H1 (cell line): Measurements from ENCODE around the gene DPYSL4. TPM values are rescaled to one million over a fixed set of nuclear protein-coding genes. Genes with fewer than 3 reads are reported as not detected.

Experiments used
- CTCF ChIA-PET: fragments of 300-600 bp; sonication (Branson Sonifier 250); formaldehyde crosslinking; loops from one replicate; lab custom pipeline; 2021; ENCODE audit not compliant: partially characterized antibody; lab: Charles Lee
- POLR2A ChIA-PET: fragments of 300-600 bp; sonication (Branson Sonifier 250); formaldehyde crosslinking; loops from one replicate; lab custom pipeline; 2021; ENCODE audit warnings: inconsistent platforms; ENCODE audit not compliant: partially characterized antibody; lab: Charles Lee
- DNase-seq, 2 experiments: peaks; one replicate each; pipeline versions ENCODE4 v3.0.0 to v3.0.0-alpha.2; 2010 to 2022; ENCODE audit warnings: low spot score in 2 of 2, low read depth in 1 of 2, mixed read lengths in 1 of 2
- FAIRE-seq: peaks from 2 replicates; lab custom pipeline; 2011; peaks lifted over from hg19 to GRCh38; lab: Jason Lieb, UNC
- H2AFZ ChIP-seq: 2 replicates; pipeline ENCODE4 v1.8.1; 2012; ENCODE audit warnings: low read length, inconsistent platforms
- H2AK5ac ChIP-seq: 2 replicates; pipeline ENCODE4 v1.6.1; 2013; ENCODE audit warnings: low read depth, low read length
- H2BK120ac ChIP-seq: replicated peaks from 2 replicates; pipeline ENCODE3; 2013; ENCODE audit warnings: low read depth, low read length, inconsistent platforms
- H2BK12ac ChIP-seq: 2 replicates; pipeline ENCODE4 v1.6.1; 2013; ENCODE audit warnings: low read depth, low read length
- H2BK15ac ChIP-seq: 2 replicates; pipeline ENCODE4 v1.6.1; 2013; ENCODE audit warnings: low read length
- H2BK20ac ChIP-seq: 2 replicates; pipeline ENCODE4 v1.6.1; 2013; ENCODE audit warnings: low read length
- H2BK5ac ChIP-seq: 2 replicates; pipeline ENCODE4 v1.6.1; 2013; ENCODE audit warnings: low read depth, low read length
- H3K14ac ChIP-seq: 2 replicates; pipeline ENCODE4 v1.6.1; 2013; ENCODE audit warnings: inconsistent platforms; ENCODE audit not compliant: insufficient read length
- H3K18ac ChIP-seq: 2 replicates; pipeline ENCODE4 v1.6.1; 2013; ENCODE audit warnings: low read length; ENCODE audit errors: extremely low read depth
- H3K23ac ChIP-seq: 2 replicates; pipeline ENCODE4 v1.6.1; 2013; ENCODE audit warnings: inconsistent platforms; ENCODE audit not compliant: insufficient read length
- H3K23me2 ChIP-seq: 2 replicates; pipeline ENCODE4 v1.6.1; 2013; ENCODE audit warnings: low read depth, low read length
- H3K27ac ChIP-seq: 2 replicates; pipeline ENCODE4 v1.6.1; 2011; ENCODE audit warnings: low read depth, low read length, inconsistent platforms
- H3K27me3 ChIP-seq, 4 experiments: replicated peaks in 1 of 4; 1 replicate in 1 of 4; 2 replicates in 3 of 4; pipeline versions ENCODE4 v1.6.1 to v1.8.1; 2011 to 2013; ENCODE audit warnings: low read length in 3 of 4, mild to moderate bottlenecking in 3 of 4, inconsistent platforms in 2 of 4, mixed read lengths in 2 of 4, moderate library complexity in 1 of 4; ENCODE audit not compliant: control insufficient read depth in 3 of 4, insufficient read depth in 3 of 4; ENCODE audit errors: extremely low read depth in 1 of 4
- H3K36me3 ChIP-seq, 4 experiments: 2 replicates each; pipeline versions ENCODE4 v1.6.1 to v1.8.1; 2011 to 2013; ENCODE audit warnings: mild to moderate bottlenecking in 4 of 4, low read length in 3 of 4, moderate library complexity in 2 of 4, control low read depth in 1 of 4, inconsistent platforms in 1 of 4; ENCODE audit not compliant: insufficient read depth in 4 of 4, control insufficient read depth in 2 of 4
- H3K4ac ChIP-seq: replicated peaks from 2 replicates; pipeline ENCODE3; 2013; ENCODE audit warnings: low read length, low read depth, mixed read lengths, inconsistent platforms; ENCODE audit not compliant: insufficient read length
- H3K4me1 ChIP-seq, 4 experiments: replicated peaks in 1 of 4; 1 replicate in 1 of 4; 2 replicates in 3 of 4; pipeline versions ENCODE4 v1.6.1 to v1.8.1; 2011 to 2013; ENCODE audit warnings: low read length in 3 of 4, inconsistent platforms in 2 of 4, mixed read lengths in 1 of 4; ENCODE audit not compliant: insufficient read depth in 4 of 4, control insufficient read depth in 3 of 4
- H3K4me2 ChIP-seq, 2 experiments: 2 replicates each; pipeline versions ENCODE4 v1.6.1 to v1.8.1; 2011 to 2013; ENCODE audit warnings: low read depth in 2 of 2, low read length in 2 of 2, control low read depth in 1 of 2, inconsistent platforms in 1 of 2, mild to moderate bottlenecking in 1 of 2; ENCODE audit not compliant: insufficient read depth in 1 of 2
- H3K4me3 ChIP-seq, 4 experiments: fragments of 200-600, 300-600 bp in 1 of 4; sonication (generic), shearing (Covaris generic), sonication (Bioruptor Twin) in 1 of 4; 2 replicates each; pipeline versions ENCODE4 v1.5.1 to v1.8.1; 2011 to 2016; ENCODE audit warnings: low read length in 4 of 4, low read depth in 3 of 4, control low read depth in 2 of 4, inconsistent platforms in 2 of 4, mild to moderate bottlenecking in 2 of 4, mixed read lengths in 1 of 4, moderate library complexity in 1 of 4; ENCODE audit not compliant: insufficient read depth in 2 of 4; ENCODE audit errors: extremely low read depth in 1 of 4
- H3K56ac ChIP-seq: replicated peaks from 2 replicates; pipeline ENCODE3; 2013; ENCODE audit warnings: low read depth, mild to moderate bottlenecking, mixed read lengths, low read length, inconsistent platforms; ENCODE audit not compliant: insufficient read length
- H3K79me1 ChIP-seq: 2 replicates; pipeline ENCODE4 v1.6.1; 2013; ENCODE audit warnings: low read depth, low read length, control low read depth
- H3K79me2 ChIP-seq, 2 experiments: 2 replicates each; pipeline versions ENCODE4 v1.6.1 to v1.8.1; 2012 to 2013; ENCODE audit warnings: low read length in 2 of 2, mild to moderate bottlenecking in 2 of 2, inconsistent platforms in 1 of 2; ENCODE audit not compliant: insufficient read depth in 2 of 2, control insufficient read depth in 1 of 2
- H3K9ac ChIP-seq, 4 experiments: replicated peaks in 1 of 4; 1 replicate in 1 of 4; 2 replicates in 3 of 4; pipeline versions ENCODE4 v1.6.1 to v1.8.1; 2011 to 2013; ENCODE audit warnings: low read depth in 3 of 4, low read length in 3 of 4, control low read depth in 2 of 4, mild to moderate bottlenecking in 2 of 4, moderate library complexity in 2 of 4, inconsistent platforms in 1 of 4; ENCODE audit errors: extremely low read depth in 1 of 4
- H3K9me3 ChIP-seq, 2 experiments: 2 replicates each; pipeline versions ENCODE4 v1.6.1 to v1.8.1; 2012 to 2013; ENCODE audit warnings: mild to moderate bottlenecking in 2 of 2, moderate library complexity in 2 of 2, control low read depth in 1 of 2, inconsistent platforms in 1 of 2, low read depth in 1 of 2, low read length in 1 of 2, mixed read lengths in 1 of 2; ENCODE audit not compliant: insufficient read depth in 2 of 2
- H4K20me1 ChIP-seq, 2 experiments: replicated peaks in 1 of 2; 2 replicates each; pipeline versions ENCODE3 to v1.8.1; 2011 to 2013; ENCODE audit warnings: inconsistent platforms in 2 of 2, low read length in 2 of 2, mild to moderate bottlenecking in 1 of 2; ENCODE audit not compliant: insufficient read depth in 2 of 2, control insufficient read depth in 1 of 2
- H4K5ac ChIP-seq: 2 replicates; pipeline ENCODE4 v1.6.1; 2013; ENCODE audit warnings: low read length, low read depth, mixed read lengths, inconsistent platforms; ENCODE audit not compliant: insufficient read length
- H4K8ac ChIP-seq: 2 replicates; pipeline ENCODE4 v1.8.0; 2013; ENCODE audit warnings: mild to moderate bottlenecking, moderate library complexity, low read length, inconsistent platforms; ENCODE audit not compliant: insufficient read depth; ENCODE audit errors: extremely low read depth
- H4K91ac ChIP-seq: replicated peaks from 2 replicates; pipeline ENCODE3; 2013; ENCODE audit warnings: low read length, mixed read lengths, inconsistent platforms; ENCODE audit not compliant: insufficient read length
- CTBP2 ChIP-seq: IDR thresholded peaks from 2 replicates; pipeline ENCODE4 v1.7.0; 2011; ENCODE audit warnings: borderline replicate concordance, mild to moderate bottlenecking, moderate library complexity, mixed read lengths, low read length; ENCODE audit not compliant: insufficient read depth, insufficient read length
- E2F6 ChIP-seq: IDR thresholded peaks from 2 replicates; pipeline ENCODE4 v1.6.1; 2012; ENCODE audit warnings: inconsistent platforms
- GABPA ChIP-seq: IDR thresholded peaks from 2 replicates; pipeline ENCODE4 v1.6.1; 2011; ENCODE audit warnings: mild to moderate bottlenecking, low read length, moderate library complexity, borderline replicate concordance; ENCODE audit not compliant: insufficient read depth
- MAX ChIP-seq: IDR thresholded peaks from 2 replicates; pipeline ENCODE4 v1.6.1; 2012; ENCODE audit warnings: inconsistent platforms
- YY1 ChIP-seq: IDR thresholded peaks from 2 replicates; pipeline ENCODE4 v1.6.1; 2011; ENCODE audit warnings: low read depth, mild to moderate bottlenecking, low read length
- WGBS, 2 experiments: shearing (Covaris generic) in 1 of 2; methylation state at CpG; one replicate each; pipeline versions ENCODE4 v1.1.6 to v1.1.7; 2013 to 2015; ENCODE audit warnings: low lambda C conversion rate in 2 of 2, mixed read lengths in 2 of 2, inconsistent platforms in 1 of 2, low coverage in 1 of 2, missing lambda C conversion rate in 1 of 2; ENCODE audit not compliant: insufficient replicate concordance in 2 of 2, insufficient coverage in 1 of 2, insufficient read length in 1 of 2; ENCODE audit errors: extremely low coverage in 1 of 2, missing lambda C conversion rate in 1 of 2; 5-methylcytosine and 5-hydroxymethylcytosine counted together
- polyA plus RNA-seq, 7 experiments: library from polyadenylated mRNA; depleted of rRNA in 3 of 7; stranded (reverse) in 5 of 7; unstranded in 2 of 7; fragments of >200 nt in 5 of 7; fragments of 200-250 nt in 2 of 7; gene quantifications; 1 replicate in 5 of 7; 2 replicates in 1 of 7; 4 replicates in 1 of 7; pipeline versions ENCODE4 v1.2.1 to v1.2.3, GENCODE V29; 2011 to 2013; ENCODE audit warnings: missing spikeins in 2 of 7, mixed read lengths in 2 of 7
- total RNA-seq: library from RNA; stranded (reverse); fragmentation: NEBNext Ultra II Directional; extraction: Animal tissue kit (Norgen Biotek cat#: 25700); gene quantifications from 2 replicates; pipeline ENCODE4 v1.2.1, GENCODE V29; 2021

DPYSL4 gene
- total and polyA plus RNA-seq, 2 of the 8 experiments (the other 6 are each of a cell fraction or from before 2014, with no cell fraction given): 12.9 to 15.2 TPM

- H2BK20ac ChIP-seq: 0 out of 2 replicates have a peak overlapping the region, but pooled peaks have one; percentile 1
These were observed 10.7 kb upstream of the DPYSL4 start for GRCh38 chr10:132175907-132176581.

More at GRCh38 chr10:132175907-132176581, 10.7 kb upstream of the DPYSL4 start:
- H2BK120ac ChIP-seq: no peak overlapping the region
- peaks cover 6% of the 10 kb centered on the region for H3K79me1 ChIP-seq
- peak overlapping the region; percentile 39; the same call in 1 of the 2 replicates for H2AFZ ChIP-seq
- H3K9me3 ChIP-seq: no peaks in the 10 kb centered on the region; a peak in 1 of 4 replicates
- peak overlapping the region; percentile 11; the same call in 1 of the 2 replicates for H4K8ac ChIP-seq
- ChIA-PET CTCF (interaction anchor here (0.9 to 1.3 kb wide), 3 partner anchors 13 to 33 kb away, joined by 3 read pairs; no protein-coding TSS in a partner anchor), POLR2A (interaction anchor here (0.9 to 1.2 kb wide), 2 partner anchors 9 to 11 kb away, joined by 3 to 4 read pairs; no protein-coding TSS in a partner anchor)
- 29% methylated on average over 16 of the region's 16 CpGs; no CpG with 5 or more reads in 1 of the 2 experiments for WGBS, 2 experiments
- no peaks in the 10 kb centered on the region for H3K79me2 ChIP-seq
- peaks cover 0 to 9% (median 7%) of the 10 kb centered on the region in 4 experiments; a peak in 6 of 7 replicates for H3K4me1 ChIP-seq
- peak overlapping the region; percentile 55 to 58 for H3K4me2 ChIP-seq
- peak overlapping the region; percentile 63; the same call in 1 of the 2 replicates for H2BK12ac ChIP-seq
- H3K23ac ChIP-seq: no peak overlapping the region
- peaks cover 0 to 2% of the 10 kb centered on the region in 2 experiments for H4K20me1 ChIP-seq
- no peaks in the 10 kb centered on the region for H3K36me3 ChIP-seq
- H3K27me3 ChIP-seq: peaks cover 0 to 5% (median 1%) of the 10 kb centered on the region in 4 experiments; a peak in 4 of 7 replicates
- H2BK5ac ChIP-seq: peak overlapping the region; percentile 68; the same call in 1 of the 2 replicates
- 0 out of 2 replicates have a peak overlapping the region, but pooled peaks have one; percentile 60 for H2AK5ac ChIP-seq
- DNase-seq: no peak
- peak overlapping the region; percentile 14; the same call in 1 of the 2 replicates for H3K18ac ChIP-seq
- H3K23me2 ChIP-seq: peaks cover 6% of the 10 kb centered on the region
- no peak overlapping the region for H3K14ac ChIP-seq
- FAIRE-seq: no peak
- H3K9ac ChIP-seq: no peak overlapping the region
- no peak overlapping the region for H4K91ac ChIP-seq
- H3K4me3 ChIP-seq: peak overlapping the region in 2 of 4 experiments; percentile 4 to 11; a peak in 2 of 8 replicates
- no peak overlapping the region for H3K4ac ChIP-seq
- H4K5ac ChIP-seq: no peak overlapping the region
- peak overlapping the region; percentile 88; the same call in 1 of the 2 replicates for H2BK15ac ChIP-seq
- TF ChIP-seq MAX (peak; percentile 69), E2F6 (0 out of 2 replicates have a peak, but pooled peaks have one; percentile 38), YY1 (no peak), CTBP2 (no peak), GABPA (peak; percentile 52; the same call in 1 of the 2 replicates)
- TF ChIP-seq, all 59 proteins: peak for 3
- Histone ChIP-seq H3K56ac (no peak overlapping the region), H3K27ac (no peak overlapping the region)
